HG03378 (cell line): Measurements from ENCODE around the gene BRD3OS.
"Not testable (repeated sequence)": the region's sequence is repeated elsewhere in the genome, so short reads cannot be mapped to it uniquely, and the experiment has no call there.

Source experiments
- ATAC-seq: cut with Tn5 transposase; IDR thresholded peaks from one replicate; pipeline ENCODE4 v1.9.1; 2021; ENCODE audit warnings: mild to moderate bottlenecking, moderate library complexity; ENCODE audit not compliant: unreplicated experiment

Gene BRD3OS

GRCh38 chr9:134061688-134062371 is 36.5 kb downstream of the BRD3OS start:
- no peak for ATAC-seq

DNA sequence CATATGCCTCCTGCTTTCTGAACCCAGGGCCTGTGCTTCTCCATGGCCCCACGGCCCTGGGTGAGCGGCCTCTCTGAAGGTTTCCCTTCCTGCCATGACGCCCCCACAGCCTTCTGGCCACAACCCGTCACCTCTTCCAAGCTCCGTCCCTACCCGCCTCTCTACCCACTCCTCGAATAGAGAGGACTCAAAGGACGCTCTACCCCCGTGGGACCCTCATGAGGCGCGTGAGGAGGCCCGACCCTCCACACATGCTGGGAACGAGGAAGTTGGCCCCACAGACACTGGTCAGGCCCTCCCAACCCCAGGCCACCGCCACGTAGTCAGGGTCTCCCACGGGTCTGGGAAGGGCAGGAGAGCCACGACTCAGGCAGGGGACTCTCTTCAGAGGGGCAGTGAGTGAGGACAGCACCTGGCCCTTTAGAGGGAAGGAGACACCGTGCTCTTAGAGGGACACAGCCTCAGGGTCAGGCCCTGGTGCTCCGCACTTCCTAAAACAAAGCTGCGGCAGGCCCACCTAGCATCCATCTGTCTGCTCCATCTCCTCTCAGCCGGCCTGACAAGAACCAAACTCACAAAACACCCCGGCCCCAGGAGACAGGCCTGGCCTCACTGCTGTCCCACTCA is 37.3 kb downstream of the BRD3OS start:
- ATAC-seq = no peak

- no peak for ATAC-seq
Observed at GRCh38 chr9:134063088-134063570, 37.8 kb downstream of the BRD3OS start.

DNA sequence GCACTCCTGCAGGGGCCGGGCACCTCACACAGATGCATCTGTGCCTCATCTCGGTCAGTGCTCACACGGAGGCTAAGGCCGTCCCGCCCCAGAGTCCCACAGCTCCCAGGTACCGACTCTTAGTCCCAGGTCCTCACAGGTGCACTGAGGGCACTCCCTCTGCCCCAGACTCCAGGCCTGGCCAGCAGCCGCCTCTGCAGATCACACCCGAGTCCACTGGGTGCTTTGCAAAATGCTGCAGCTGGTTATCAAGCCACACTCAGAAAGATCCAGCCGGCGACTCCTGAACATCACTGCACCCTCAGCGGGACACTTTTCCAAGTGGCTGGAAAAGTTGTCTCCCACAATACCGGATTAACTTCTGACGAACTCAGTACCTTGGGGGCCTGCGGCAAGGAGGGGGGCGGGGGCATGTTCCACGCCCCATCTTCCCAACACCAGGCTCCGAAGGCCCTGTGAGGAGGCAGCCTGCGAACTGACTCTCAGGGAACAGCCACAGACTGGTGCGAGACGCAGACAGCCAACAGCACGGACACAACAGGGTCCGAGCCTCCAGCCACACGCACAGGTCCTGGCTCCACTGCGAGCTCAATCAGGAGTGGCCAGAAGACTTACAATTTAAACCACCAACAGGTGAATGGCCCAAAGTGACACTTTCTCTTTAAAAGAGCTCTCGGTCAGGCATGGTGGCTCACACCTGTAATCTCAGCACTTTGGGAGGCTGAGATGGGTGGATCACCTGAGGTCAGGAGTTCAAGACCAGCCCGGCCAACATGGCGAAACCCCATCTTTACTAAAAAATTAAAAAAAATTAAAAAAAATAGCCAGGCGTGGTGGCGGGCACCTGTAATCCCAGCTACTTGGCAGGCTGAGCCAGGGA is 38.5 kb downstream of the BRD3OS start:
- ATAC-seq = no peak

DNA sequence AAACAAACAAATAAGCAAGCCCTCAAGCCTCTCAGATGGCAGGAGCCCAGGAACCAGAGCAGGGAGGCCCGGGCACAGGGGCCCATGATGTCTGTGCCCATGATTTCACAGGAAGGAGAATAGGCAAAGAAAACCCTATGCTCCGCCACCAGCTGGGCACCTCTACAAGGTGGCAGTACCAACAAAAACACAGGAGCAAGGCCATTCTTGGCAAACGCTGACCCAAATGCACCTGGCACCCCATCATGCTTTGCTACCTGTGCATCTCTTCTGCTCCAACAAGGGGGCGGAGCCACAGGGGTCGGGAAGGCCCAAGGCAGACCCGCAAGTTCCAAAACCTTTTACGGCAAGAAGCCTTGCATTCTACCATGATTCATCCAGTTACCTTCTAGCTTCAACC is 39.4 kb downstream of the BRD3OS start:
- no peak for ATAC-seq

DNA sequence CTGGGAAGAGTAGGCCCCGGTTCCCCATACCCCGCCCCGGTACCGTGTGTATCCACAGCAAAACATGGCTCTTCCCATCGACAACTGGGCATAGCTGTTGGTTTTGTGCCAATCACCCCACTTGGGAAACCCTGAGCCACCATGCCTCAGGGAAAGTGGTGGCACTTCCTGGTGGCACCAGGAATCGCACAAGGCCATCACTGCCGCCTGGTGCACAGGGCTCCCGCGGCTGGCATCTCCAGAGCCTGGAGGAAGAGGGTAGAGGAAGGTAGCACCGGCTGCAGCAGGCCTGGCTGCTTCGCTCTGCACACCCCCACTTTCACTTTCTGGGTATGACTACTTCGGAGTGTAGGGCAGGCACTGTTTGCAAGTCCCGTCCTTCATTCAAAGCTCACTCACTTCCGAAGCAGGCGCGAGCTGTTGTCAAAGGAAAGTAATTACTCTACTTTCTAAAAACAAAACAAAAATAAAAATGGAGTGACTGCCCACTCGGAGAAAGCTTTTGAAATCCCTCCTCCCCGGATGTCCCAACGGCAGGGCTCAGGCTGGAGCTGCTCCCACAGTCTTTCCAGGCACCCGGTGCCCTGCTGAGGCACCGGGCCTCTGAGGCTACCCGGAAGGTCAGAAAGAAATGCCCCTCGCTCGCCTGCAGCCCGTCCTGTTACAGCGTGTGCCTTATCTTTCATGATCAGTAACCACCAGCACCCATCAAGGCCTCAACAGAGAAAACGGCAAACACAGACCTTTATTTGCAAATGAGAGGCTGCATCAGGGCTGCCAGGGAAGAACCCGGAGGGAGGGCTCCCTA is 40.5 kb downstream of the BRD3OS start:
- ATAC-seq = no peak

DNA sequence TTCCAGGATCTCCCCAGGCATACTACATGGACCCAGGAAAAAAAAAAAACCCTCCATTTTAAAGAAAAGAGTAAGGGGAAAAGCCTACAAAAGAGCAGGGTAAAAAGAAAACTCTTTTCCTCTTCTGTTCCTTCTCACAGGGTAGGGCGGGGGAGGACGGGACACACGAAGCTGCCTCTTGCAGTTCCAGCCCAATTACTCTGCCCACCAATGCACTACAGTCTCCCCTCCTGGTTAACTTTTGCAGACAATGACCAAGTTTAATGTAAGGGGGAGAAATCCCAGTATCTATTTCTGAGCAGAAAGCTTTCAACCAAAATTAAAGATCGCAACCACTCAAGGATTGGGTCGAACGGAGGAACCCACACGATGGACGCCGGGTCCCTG is 41.2 kb downstream of the BRD3OS start:
- ATAC-seq = no peak

GRCh38 chr9:134066913-134067851 is 41.9 kb downstream of the BRD3OS start:
- ATAC-seq = no peak

DNA sequence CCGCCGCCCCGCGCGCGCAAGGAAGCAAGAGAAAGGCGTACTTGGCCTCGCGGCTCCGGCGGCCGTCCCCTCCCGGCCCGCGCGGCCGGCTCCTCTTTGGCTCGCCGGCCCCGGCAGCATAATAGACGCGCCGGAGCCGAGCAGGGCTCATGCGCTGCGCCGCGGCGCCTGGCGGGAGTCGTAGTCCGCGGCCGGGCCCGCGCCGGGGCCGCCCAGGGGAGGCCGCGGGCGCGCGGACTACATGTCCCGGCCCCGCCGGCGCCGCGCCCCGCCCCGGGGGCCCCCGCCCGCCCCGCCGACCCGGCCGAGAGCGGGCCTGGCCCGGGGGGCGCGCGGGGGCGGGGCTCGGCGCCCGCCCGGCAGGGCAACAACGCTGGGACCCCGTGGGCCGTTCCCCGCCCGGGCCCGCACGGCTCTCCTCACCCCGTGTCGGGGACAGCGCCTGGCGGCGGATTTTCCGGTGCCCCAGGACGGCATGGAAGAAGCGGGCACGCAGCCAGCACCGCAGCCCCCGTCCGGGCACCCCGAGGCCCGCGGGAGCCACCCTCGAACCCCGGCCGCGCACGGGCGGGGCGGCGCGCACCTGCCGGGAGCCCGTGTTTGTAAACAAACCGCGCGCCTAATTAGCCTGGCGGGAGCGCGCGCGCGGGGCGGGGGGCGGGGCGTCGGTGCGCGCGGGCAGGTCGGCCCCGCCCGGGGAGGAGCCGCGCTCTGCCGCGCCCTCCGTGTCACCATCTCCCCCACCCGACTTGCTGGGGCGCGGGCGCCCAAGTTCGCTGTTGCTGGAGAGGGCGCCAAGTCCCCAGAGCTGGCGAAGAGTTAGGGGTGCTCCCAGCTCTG is 42.8 kb downstream of the BRD3OS start, which contains the start of gene BRD3:
TSS of gene BRD3 (minus strand) at position 123 of the 840 bp plus-strand sequence. CDS start 14,549 bp downstream, outside the sequence.
- peak; percentile 47 for ATAC-seq

DNA sequence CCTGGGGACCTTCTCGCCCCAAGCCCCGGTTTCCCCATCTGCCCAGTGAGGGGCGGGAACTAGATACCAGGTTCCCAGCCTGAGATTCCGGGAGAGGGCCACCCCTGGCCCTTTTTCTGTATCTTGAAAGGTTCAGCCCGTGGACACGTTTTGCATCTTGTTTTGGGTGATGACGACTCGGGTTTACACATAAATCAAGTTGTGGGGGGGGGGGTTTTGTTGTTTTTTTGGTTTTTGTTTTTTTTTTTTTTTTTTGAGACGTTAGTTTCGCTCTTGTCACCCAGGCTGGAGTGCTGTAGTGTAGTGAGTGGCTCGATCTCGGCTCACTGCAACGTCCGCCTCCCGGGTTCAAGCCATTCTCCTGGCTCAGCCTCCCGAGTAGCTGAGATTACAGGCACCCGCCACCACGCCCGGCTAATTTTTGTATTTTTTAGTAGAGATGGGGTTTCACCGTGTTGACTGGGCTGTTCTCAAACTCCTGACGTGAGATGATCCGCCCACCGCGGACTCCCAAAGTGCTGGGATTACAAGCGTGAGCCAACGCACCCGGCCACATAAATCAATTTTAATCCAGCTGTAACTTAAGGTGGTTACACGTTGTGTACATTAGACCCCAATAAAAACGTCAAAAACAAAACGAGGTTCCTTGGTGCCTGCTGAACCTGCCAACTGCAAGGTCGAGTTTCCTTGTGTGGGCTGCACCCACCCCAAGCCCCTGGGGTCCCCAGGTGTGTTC is 43.6 kb downstream of the BRD3OS start:
- ATAC-seq = no peak

DNA sequence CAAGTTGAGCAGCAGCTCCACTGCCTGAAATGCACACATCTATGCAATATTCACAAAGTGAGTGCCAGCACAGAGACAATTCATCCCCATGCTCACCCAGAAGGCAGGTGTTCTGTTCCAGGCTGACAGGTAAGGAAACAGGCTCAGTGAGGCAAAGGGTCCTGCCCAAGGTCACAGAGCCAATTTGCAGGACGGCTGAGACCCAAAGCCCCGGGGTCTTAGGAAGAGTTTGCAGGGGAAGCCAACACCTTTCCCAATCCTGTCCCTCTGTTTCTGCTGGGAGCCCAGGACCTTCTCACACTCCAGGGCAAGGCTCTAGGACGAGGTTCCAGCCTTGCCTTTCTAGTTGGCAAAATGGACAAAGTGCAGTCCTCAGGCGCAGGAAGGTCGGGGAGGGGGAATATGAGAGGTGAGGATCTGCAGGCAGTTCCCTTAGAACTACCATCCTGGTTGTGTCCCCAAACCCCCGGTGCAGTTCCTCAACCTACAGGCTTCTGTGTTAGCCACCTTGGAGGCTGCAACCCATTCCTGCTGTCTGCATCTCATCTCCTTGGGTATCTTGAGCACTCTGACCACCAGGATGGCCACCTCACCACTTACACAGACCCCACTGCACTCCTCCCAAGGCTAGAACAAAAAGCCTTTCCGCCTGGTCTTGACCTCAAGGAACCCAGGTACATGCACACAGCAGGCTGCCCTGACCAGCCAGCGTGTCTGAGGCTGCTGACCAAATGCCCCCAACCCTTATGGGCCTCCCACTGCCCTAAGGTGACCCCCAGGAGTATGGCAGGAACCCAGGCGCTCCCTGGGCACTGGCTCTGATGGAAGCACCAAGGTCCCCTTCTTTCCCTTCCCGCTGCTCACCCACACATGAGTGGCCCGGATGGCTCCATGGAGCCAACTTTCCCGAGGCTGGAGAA is 44.5 kb downstream of the BRD3OS start:
- ATAC-seq = no peak

DNA sequence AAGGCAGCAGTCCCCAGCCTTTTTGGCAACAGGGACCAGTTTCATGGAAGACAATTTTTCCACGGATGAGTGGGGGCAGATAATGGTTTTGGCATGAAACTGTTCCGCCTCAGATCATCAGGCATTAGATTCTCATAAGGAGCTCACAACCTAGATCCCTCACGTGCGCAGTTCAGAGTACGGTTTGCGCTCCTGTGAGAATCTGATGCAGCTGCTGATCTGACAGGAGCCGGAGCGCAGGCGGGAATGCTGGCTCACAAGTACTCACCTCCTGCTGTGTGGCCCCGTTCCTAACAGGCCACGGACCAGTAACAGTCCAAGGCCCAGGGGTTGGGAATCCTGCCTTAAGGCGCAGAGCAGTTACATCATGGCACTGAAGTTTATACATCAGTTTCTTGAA is 45.9 kb downstream of the BRD3OS start:
- no peak for ATAC-seq

DNA sequence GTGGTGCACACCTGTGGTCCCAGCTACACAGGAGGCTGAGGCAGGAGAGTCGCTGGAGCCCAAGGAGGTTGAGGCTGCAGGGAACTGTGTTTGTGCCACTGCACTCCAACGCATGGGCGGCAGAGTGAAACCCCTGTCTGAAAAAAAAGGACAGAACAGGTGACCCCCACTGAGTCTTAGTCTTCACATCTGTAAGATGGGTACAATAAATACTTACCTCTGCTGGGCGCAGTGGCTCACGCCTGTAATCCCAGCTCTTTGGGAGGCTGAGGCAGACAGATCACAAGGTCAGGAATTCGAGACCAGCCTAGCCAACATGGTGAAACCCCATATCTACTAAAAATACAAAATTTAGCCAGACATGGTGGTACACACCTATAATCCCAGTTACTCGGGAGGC is 47.4 kb downstream of the BRD3OS start:
- ATAC-seq = not testable (repeated sequence)

GRCh38 chr9:134073500-134073899 is 48.2 kb downstream of the BRD3OS start:
- ATAC-seq = no peak

- ATAC-seq = not testable (repeated sequence)
Observed at GRCh38 chr9:134075689-134076088, 50.4 kb downstream of the BRD3OS start.

GRCh38 chr9:134076644-134077043 is 51.4 kb downstream of the BRD3OS start:
- no peak for ATAC-seq
